SH-SY5Y (cell line): ENCODE results near the gene SLC6A20.

Experiments
- GATA2 ChIP-seq: IDR thresholded peaks from 2 replicates; pipeline ENCODE4 v1.6.1; 2011; ENCODE audit warnings: mild to moderate bottlenecking, low read depth, low read length
- GATA3 ChIP-seq: IDR thresholded peaks from 2 replicates; pipeline ENCODE4 v1.6.1; 2011; ENCODE audit warnings: low read depth, mild to moderate bottlenecking, low read length, moderate library complexity

GRCh38 chr3:45773072-45773471 is 23.3 kb downstream of the SLC6A20 start:
- TF ChIP-seq GATA2 (no peak), GATA3 (no peak)
